Natural killer cell (primary cell): ENCODE data around the gene TBC1D22A. TPM values are rescaled to one million over a fixed set of nuclear protein-coding genes. Genes with fewer than 3 reads are reported as not detected.

Experiments used
- ATAC-seq, 3 donors: fragments of 150-1000 bp in 2 of 3; fragments of 200-7000 bp in 1 of 3; cut with Tn5 transposase; 1 replicate in 1 of 3; 2 replicates in 2 of 3; pipeline ENCODE4 v1.10.0; 2021; ENCODE audit warnings: mild to moderate bottlenecking in 2 of 3, moderate library complexity in 2 of 3
- DNase-seq, 2 donors: peaks; one replicate each; pipeline versions ENCODE4 v3.0.0 to v3.0.0-alpha.2; 2013 to 2021; ENCODE audit warnings: mixed read lengths in 1 of 2
- H3K27ac ChIP-seq: one replicate; pipeline ENCODE4 v1.5.1; 2013; ENCODE audit warnings: mild to moderate bottlenecking, low read length
- H3K27me3 ChIP-seq: one replicate; pipeline ENCODE4 v1.6.1; 2013; ENCODE audit warnings: low read length; ENCODE audit not compliant: control insufficient read depth, insufficient read depth
- H3K36me3 ChIP-seq: one replicate; pipeline ENCODE4 v1.6.1; 2013; ENCODE audit warnings: low read length; ENCODE audit not compliant: control insufficient read depth, insufficient read depth
- H3K4me1 ChIP-seq: one replicate; pipeline ENCODE4 v1.6.1; 2013; ENCODE audit warnings: low read length; ENCODE audit not compliant: control insufficient read depth, insufficient read depth
- H3K4me3 ChIP-seq: one replicate; pipeline ENCODE4 v1.5.1; 2013; ENCODE audit warnings: low read length
- H3K9me3 ChIP-seq: one replicate; pipeline ENCODE4 v1.6.1; 2013; ENCODE audit warnings: low read length; ENCODE audit not compliant: control insufficient read depth, insufficient read depth
- H3K27ac Mint-ChIP-seq, 2 donors: one replicate each; pipeline ENCODE4 v1.8.0; 2022; ENCODE audit warnings: mild to moderate bottlenecking in 2 of 2, mixed read lengths in 2 of 2, moderate library complexity in 1 of 2
- H3K27me3 Mint-ChIP-seq, 2 donors: one replicate each; pipeline ENCODE4 v1.8.0; 2022; ENCODE audit warnings: low read depth in 2 of 2, mixed read lengths in 2 of 2
- H3K36me3 Mint-ChIP-seq: one replicate; pipeline ENCODE4 v1.8.0; 2022; ENCODE audit warnings: mixed read lengths
- H3K4me1 Mint-ChIP-seq, 2 donors: one replicate each; pipeline ENCODE4 v1.8.0; 2022; ENCODE audit warnings: mixed read lengths in 2 of 2
- H3K4me3 Mint-ChIP-seq: one replicate; pipeline ENCODE4 v1.8.0; 2022; ENCODE audit warnings: mild to moderate bottlenecking, moderate library complexity, mixed read lengths
- H3K9me3 Mint-ChIP-seq, 2 donors: one replicate each; pipeline ENCODE4 v1.8.0; 2022; ENCODE audit warnings: mixed read lengths in 2 of 2
- WGBS: methylation state at CpG from one replicate; pipeline ENCODE4 v1.1.7; 2013; ENCODE audit warnings: missing lambda C conversion rate; ENCODE audit not compliant: insufficient coverage; 5-methylcytosine and 5-hydroxymethylcytosine counted together
- intact Hi-C: fragments of 100-400 bp; cut with micrococcal nuclease; formaldehyde crosslinking; loops from one replicate; pipeline ENCODE4 v1.14.2; 2022
- total RNA-seq, 4 donors: library from RNA; stranded (reverse); fragments of 120-200 nt in 1 of 4; gene quantifications; one replicate each; pipeline versions ENCODE4 v1.2.3 to v1.2.4, GENCODE V29; 2013 to 2022
- TF ChIP-seq, protein P1 (sequence below): fragments of 200-600 bp; IDR thresholded peaks from one replicate; pipeline ENCODE4 v1.8.0; 2022; ENCODE audit warnings: antibody characterized with exemption

The TBC1D22A gene
- total RNA-seq, 3 donors from 2014 or later (not counting 1 experiment from before 2014, with no cell fraction given) = 47.4 to 53.7 (median 53.2) TPM

DNA sequence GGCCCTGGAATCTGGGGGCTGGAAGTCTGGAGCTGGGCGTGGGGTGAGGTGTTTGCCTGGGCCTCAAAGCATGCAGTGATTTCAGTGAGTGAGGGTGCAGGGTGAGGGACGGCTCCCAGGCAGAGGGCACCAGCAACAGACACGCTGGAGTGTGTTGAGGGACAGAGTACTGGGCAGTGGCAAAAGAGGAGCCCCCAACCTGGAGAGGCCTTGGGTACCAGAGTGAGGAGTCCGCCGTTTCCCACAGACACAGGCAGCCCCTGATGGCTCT lies 12.0 kb upstream of the TBC1D22A start:
- H3K27ac ChIP-seq = peak overlapping the region; percentile 74
- H3K4me3 ChIP-seq = no peak overlapping the region
- 92% methylated on average over 5 of the region's 5 CpGs for WGBS
- intact Hi-C loops = no loop called here
- peaks cover 30 to 43% of the 10 kb centered on the region in 2 donors for H3K4me1 Mint-ChIP-seq
- DNase-seq (no peak), ATAC-seq (no peak)
- H3K36me3 ChIP-seq = no peaks in the 10 kb centered on the region
- H3K4me1 ChIP-seq = peaks cover 59% of the 10 kb centered on the region
- H3K27ac Mint-ChIP-seq = peak overlapping the region; percentile 92 to 97
- H3K9me3 Mint-ChIP-seq = no peaks in the 10 kb centered on the region
- no peak overlapping the region for H3K4me3 Mint-ChIP-seq
- H3K27me3 ChIP-seq = no peaks in the 10 kb centered on the region
- no peaks in the 10 kb centered on the region for H3K36me3 Mint-ChIP-seq
- H3K27me3 Mint-ChIP-seq = no peaks in the 10 kb centered on the region
- TF ChIP-seq, protein P1, sequence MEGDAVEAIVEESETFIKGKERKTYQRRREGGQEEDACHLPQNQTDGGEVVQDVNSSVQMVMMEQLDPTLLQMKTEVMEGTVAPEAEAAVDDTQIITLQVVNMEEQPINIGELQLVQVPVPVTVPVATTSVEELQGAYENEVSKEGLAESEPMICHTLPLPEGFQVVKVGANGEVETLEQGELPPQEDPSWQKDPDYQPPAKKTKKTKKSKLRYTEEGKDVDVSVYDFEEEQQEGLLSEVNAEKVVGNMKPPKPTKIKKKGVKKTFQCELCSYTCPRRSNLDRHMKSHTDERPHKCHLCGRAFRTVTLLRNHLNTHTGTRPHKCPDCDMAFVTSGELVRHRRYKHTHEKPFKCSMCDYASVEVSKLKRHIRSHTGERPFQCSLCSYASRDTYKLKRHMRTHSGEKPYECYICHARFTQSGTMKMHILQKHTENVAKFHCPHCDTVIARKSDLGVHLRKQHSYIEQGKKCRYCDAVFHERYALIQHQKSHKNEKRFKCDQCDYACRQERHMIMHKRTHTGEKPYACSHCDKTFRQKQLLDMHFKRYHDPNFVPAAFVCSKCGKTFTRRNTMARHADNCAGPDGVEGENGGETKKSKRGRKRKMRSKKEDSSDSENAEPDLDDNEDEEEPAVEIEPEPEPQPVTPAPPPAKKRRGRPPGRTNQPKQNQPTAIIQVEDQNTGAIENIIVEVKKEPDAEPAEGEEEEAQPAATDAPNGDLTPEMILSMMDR = no peak
- no peaks in the 10 kb centered on the region for H3K9me3 ChIP-seq

DNA sequence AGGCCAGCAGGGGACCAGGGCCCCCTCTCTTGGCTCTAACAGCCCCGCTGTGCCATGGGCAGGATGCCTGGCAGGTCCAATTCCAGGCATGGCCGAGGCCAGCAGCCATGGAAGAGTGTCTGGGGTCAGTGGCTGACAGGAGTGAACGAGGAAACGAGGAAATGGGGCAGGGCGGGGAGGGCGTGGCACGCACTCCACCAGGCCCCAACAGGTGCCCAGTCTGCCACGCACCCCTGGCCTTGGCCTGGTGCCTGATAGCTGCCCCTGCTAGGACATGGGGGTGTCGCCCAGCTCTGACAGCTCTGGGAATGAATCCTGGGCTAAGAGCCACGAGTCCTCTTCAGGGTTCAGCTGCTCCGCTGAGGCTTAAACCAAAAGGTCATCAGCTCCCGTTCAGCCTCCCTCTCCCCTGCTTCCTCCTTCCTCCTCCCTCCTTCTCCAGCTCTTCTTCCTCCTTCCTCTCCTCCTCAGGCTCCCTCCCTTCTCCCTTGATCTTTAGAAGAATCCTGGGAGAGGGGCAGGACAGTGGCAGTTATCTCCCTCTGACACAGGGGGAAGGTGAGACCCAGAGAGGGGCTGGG lies 11.5 kb upstream of the TBC1D22A start:
- TF ChIP-seq, protein P1 = no peak
- Histone ChIP-seq H3K4me1 (peaks cover 59% of the 10 kb centered on the region), H3K36me3 (no peaks in the 10 kb centered on the region), H3K27me3 (no peaks in the 10 kb centered on the region), H3K9me3 (peaks cover 5% of the 10 kb centered on the region), H3K27ac (peak overlapping the region; percentile 74), H3K4me3 (no peak overlapping the region)
- peaks cover 30 to 43% of the 10 kb centered on the region in 2 donors for H3K4me1 Mint-ChIP-seq
- H3K9me3 Mint-ChIP-seq = no peaks in the 10 kb centered on the region
- no peak for DNase-seq
- H3K27me3 Mint-ChIP-seq = no peaks in the 10 kb centered on the region
- ATAC-seq = no peak
- intact Hi-C loops = no loop called here
- H3K36me3 Mint-ChIP-seq = no peaks in the 10 kb centered on the region
- H3K4me3 Mint-ChIP-seq = no peak overlapping the region
- peak overlapping the region; percentile 92 to 97 for H3K27ac Mint-ChIP-seq
- WGBS = 71% methylated on average over 12 of the region's 12 CpGs

- 95% methylated on average over 10 of the region's 11 CpGs for WGBS
- H3K4me3 ChIP-seq = no peak overlapping the region
- H3K9me3 ChIP-seq = peaks cover 8% of the 10 kb centered on the region
- Mint-ChIP-seq H3K4me3 (no peak overlapping the region), H3K9me3 (no peaks in the 10 kb centered on the region), H3K4me1 (peaks cover 30 to 43% of the 10 kb centered on the region in 2 donors), H3K27ac (peak overlapping the region in 1 of 2 donors; percentile 16), H3K36me3 (no peaks in the 10 kb centered on the region), H3K27me3 (no peaks in the 10 kb centered on the region)
- no peak overlapping the region for H3K27ac ChIP-seq
- no peaks in the 10 kb centered on the region for H3K27me3 ChIP-seq
- intact Hi-C loops = no loop called here
- H3K4me1 ChIP-seq = peaks cover 59% of the 10 kb centered on the region
- DNase-seq (no peak), ATAC-seq (no peak)
- no peaks in the 10 kb centered on the region for H3K36me3 ChIP-seq
- TF ChIP-seq, protein P1 = no peak
Measured at GRCh38 chr22:46752286-46752987, 10.0 kb upstream of the TBC1D22A start.

GRCh38 chr22:46752988-46753310 lies 9.5 kb upstream of the TBC1D22A start:
- intact Hi-C loops = no loop called here
- Histone ChIP-seq H3K9me3 (peaks cover 8% of the 10 kb centered on the region), H3K36me3 (no peaks in the 10 kb centered on the region), H3K4me1 (peaks cover 58% of the 10 kb centered on the region), H3K27ac (no peak overlapping the region), H3K4me3 (no peak overlapping the region), H3K27me3 (no peaks in the 10 kb centered on the region)
- no peak for DNase-seq
- H3K36me3 Mint-ChIP-seq = no peaks in the 10 kb centered on the region
- no peaks in the 10 kb centered on the region for H3K9me3 Mint-ChIP-seq
- peaks cover 30 to 43% of the 10 kb centered on the region in 2 donors for H3K4me1 Mint-ChIP-seq
- no peak overlapping the region for H3K27ac Mint-ChIP-seq
- WGBS = 100% methylated on average over 3 of the region's 6 CpGs
- no peak overlapping the region for H3K4me3 Mint-ChIP-seq
- TF ChIP-seq, protein P1 = no peak
- H3K27me3 Mint-ChIP-seq = no peaks in the 10 kb centered on the region
- ATAC-seq = no peak
